H1 (cell line): ENCODE measurements around the gene UBE2E1. TPM values are rescaled to one million over a fixed set of nuclear protein-coding genes. Genes with fewer than 3 reads are reported as not detected.

ENCODE experiments used
- CTCF ChIA-PET: fragments of 300-600 bp; sonication (Branson Sonifier 250); formaldehyde crosslinking; loops from one replicate; lab custom pipeline; 2021; ENCODE audit not compliant: partially characterized antibody; lab: Charles Lee
- POLR2A ChIA-PET: fragments of 300-600 bp; sonication (Branson Sonifier 250); formaldehyde crosslinking; loops from one replicate; lab custom pipeline; 2021; ENCODE audit warnings: inconsistent platforms; ENCODE audit not compliant: partially characterized antibody; lab: Charles Lee
- DNase-seq, 2 experiments: peaks; one replicate each; pipeline versions ENCODE4 v3.0.0 to v3.0.0-alpha.2; 2010 to 2022; ENCODE audit warnings: low spot score in 2 of 2, low read depth in 1 of 2, mixed read lengths in 1 of 2
- FAIRE-seq: peaks from 2 replicates; lab custom pipeline; 2011; peaks lifted over from hg19 to GRCh38; lab: Jason Lieb, UNC
- H2AFZ ChIP-seq: 2 replicates; pipeline ENCODE4 v1.8.1; 2012; ENCODE audit warnings: low read length, inconsistent platforms
- H2AK5ac ChIP-seq: 2 replicates; pipeline ENCODE4 v1.6.1; 2013; ENCODE audit warnings: low read depth, low read length
- H2BK120ac ChIP-seq: replicated peaks from 2 replicates; pipeline ENCODE3; 2013; ENCODE audit warnings: low read depth, low read length, inconsistent platforms
- H2BK12ac ChIP-seq: 2 replicates; pipeline ENCODE4 v1.6.1; 2013; ENCODE audit warnings: low read depth, low read length
- H2BK15ac ChIP-seq: 2 replicates; pipeline ENCODE4 v1.6.1; 2013; ENCODE audit warnings: low read length
- H2BK20ac ChIP-seq: 2 replicates; pipeline ENCODE4 v1.6.1; 2013; ENCODE audit warnings: low read length
- H2BK5ac ChIP-seq: 2 replicates; pipeline ENCODE4 v1.6.1; 2013; ENCODE audit warnings: low read depth, low read length
- H3K14ac ChIP-seq: 2 replicates; pipeline ENCODE4 v1.6.1; 2013; ENCODE audit warnings: inconsistent platforms; ENCODE audit not compliant: insufficient read length
- H3K18ac ChIP-seq: 2 replicates; pipeline ENCODE4 v1.6.1; 2013; ENCODE audit warnings: low read length; ENCODE audit errors: extremely low read depth
- H3K23ac ChIP-seq: 2 replicates; pipeline ENCODE4 v1.6.1; 2013; ENCODE audit warnings: inconsistent platforms; ENCODE audit not compliant: insufficient read length
- H3K23me2 ChIP-seq: 2 replicates; pipeline ENCODE4 v1.6.1; 2013; ENCODE audit warnings: low read depth, low read length
- H3K27ac ChIP-seq: 2 replicates; pipeline ENCODE4 v1.6.1; 2011; ENCODE audit warnings: low read depth, low read length, inconsistent platforms
- H3K27me3 ChIP-seq, 4 experiments: replicated peaks in 1 of 4; 1 replicate in 1 of 4; 2 replicates in 3 of 4; pipeline versions ENCODE4 v1.6.1 to v1.8.1; 2011 to 2013; ENCODE audit warnings: low read length in 3 of 4, mild to moderate bottlenecking in 3 of 4, inconsistent platforms in 2 of 4, mixed read lengths in 2 of 4, moderate library complexity in 1 of 4; ENCODE audit not compliant: control insufficient read depth in 3 of 4, insufficient read depth in 3 of 4; ENCODE audit errors: extremely low read depth in 1 of 4
- H3K36me3 ChIP-seq, 4 experiments: 2 replicates each; pipeline versions ENCODE4 v1.6.1 to v1.8.1; 2011 to 2013; ENCODE audit warnings: mild to moderate bottlenecking in 4 of 4, low read length in 3 of 4, moderate library complexity in 2 of 4, control low read depth in 1 of 4, inconsistent platforms in 1 of 4; ENCODE audit not compliant: insufficient read depth in 4 of 4, control insufficient read depth in 2 of 4
- H3K4ac ChIP-seq: replicated peaks from 2 replicates; pipeline ENCODE3; 2013; ENCODE audit warnings: low read length, low read depth, mixed read lengths, inconsistent platforms; ENCODE audit not compliant: insufficient read length
- H3K4me1 ChIP-seq, 4 experiments: replicated peaks in 1 of 4; 1 replicate in 1 of 4; 2 replicates in 3 of 4; pipeline versions ENCODE4 v1.6.1 to v1.8.1; 2011 to 2013; ENCODE audit warnings: low read length in 3 of 4, inconsistent platforms in 2 of 4, mixed read lengths in 1 of 4; ENCODE audit not compliant: insufficient read depth in 4 of 4, control insufficient read depth in 3 of 4
- H3K4me2 ChIP-seq, 2 experiments: 2 replicates each; pipeline versions ENCODE4 v1.6.1 to v1.8.1; 2011 to 2013; ENCODE audit warnings: low read depth in 2 of 2, low read length in 2 of 2, control low read depth in 1 of 2, inconsistent platforms in 1 of 2, mild to moderate bottlenecking in 1 of 2; ENCODE audit not compliant: insufficient read depth in 1 of 2
- H3K4me3 ChIP-seq, 4 experiments: fragments of 200-600, 300-600 bp in 1 of 4; sonication (generic), shearing (Covaris generic), sonication (Bioruptor Twin) in 1 of 4; 2 replicates each; pipeline versions ENCODE4 v1.5.1 to v1.8.1; 2011 to 2016; ENCODE audit warnings: low read length in 4 of 4, low read depth in 3 of 4, control low read depth in 2 of 4, inconsistent platforms in 2 of 4, mild to moderate bottlenecking in 2 of 4, mixed read lengths in 1 of 4, moderate library complexity in 1 of 4; ENCODE audit not compliant: insufficient read depth in 2 of 4; ENCODE audit errors: extremely low read depth in 1 of 4
- H3K56ac ChIP-seq: replicated peaks from 2 replicates; pipeline ENCODE3; 2013; ENCODE audit warnings: low read depth, mild to moderate bottlenecking, mixed read lengths, low read length, inconsistent platforms; ENCODE audit not compliant: insufficient read length
- H3K79me1 ChIP-seq: 2 replicates; pipeline ENCODE4 v1.6.1; 2013; ENCODE audit warnings: low read depth, low read length, control low read depth
- H3K79me2 ChIP-seq, 2 experiments: 2 replicates each; pipeline versions ENCODE4 v1.6.1 to v1.8.1; 2012 to 2013; ENCODE audit warnings: low read length in 2 of 2, mild to moderate bottlenecking in 2 of 2, inconsistent platforms in 1 of 2; ENCODE audit not compliant: insufficient read depth in 2 of 2, control insufficient read depth in 1 of 2
- H3K9ac ChIP-seq, 4 experiments: replicated peaks in 1 of 4; 1 replicate in 1 of 4; 2 replicates in 3 of 4; pipeline versions ENCODE4 v1.6.1 to v1.8.1; 2011 to 2013; ENCODE audit warnings: low read depth in 3 of 4, low read length in 3 of 4, control low read depth in 2 of 4, mild to moderate bottlenecking in 2 of 4, moderate library complexity in 2 of 4, inconsistent platforms in 1 of 4; ENCODE audit errors: extremely low read depth in 1 of 4
- H3K9me3 ChIP-seq, 2 experiments: 2 replicates each; pipeline versions ENCODE4 v1.6.1 to v1.8.1; 2012 to 2013; ENCODE audit warnings: mild to moderate bottlenecking in 2 of 2, moderate library complexity in 2 of 2, control low read depth in 1 of 2, inconsistent platforms in 1 of 2, low read depth in 1 of 2, low read length in 1 of 2, mixed read lengths in 1 of 2; ENCODE audit not compliant: insufficient read depth in 2 of 2
- H4K20me1 ChIP-seq, 2 experiments: replicated peaks in 1 of 2; 2 replicates each; pipeline versions ENCODE3 to v1.8.1; 2011 to 2013; ENCODE audit warnings: inconsistent platforms in 2 of 2, low read length in 2 of 2, mild to moderate bottlenecking in 1 of 2; ENCODE audit not compliant: insufficient read depth in 2 of 2, control insufficient read depth in 1 of 2
- H4K5ac ChIP-seq: 2 replicates; pipeline ENCODE4 v1.6.1; 2013; ENCODE audit warnings: low read length, low read depth, mixed read lengths, inconsistent platforms; ENCODE audit not compliant: insufficient read length
- H4K8ac ChIP-seq: 2 replicates; pipeline ENCODE4 v1.8.0; 2013; ENCODE audit warnings: mild to moderate bottlenecking, moderate library complexity, low read length, inconsistent platforms; ENCODE audit not compliant: insufficient read depth; ENCODE audit errors: extremely low read depth
- H4K91ac ChIP-seq: replicated peaks from 2 replicates; pipeline ENCODE3; 2013; ENCODE audit warnings: low read length, mixed read lengths, inconsistent platforms; ENCODE audit not compliant: insufficient read length
- CBX5 ChIP-seq: fragments of 300-800, 300-1000 bp; sonication (generic); IDR thresholded peaks from 2 replicates; pipeline ENCODE4 v1.7.1; 2016; ENCODE audit warnings: antibody characterized with exemption, low read length, low read depth
- E2F6 ChIP-seq: IDR thresholded peaks from 2 replicates; pipeline ENCODE4 v1.6.1; 2012; ENCODE audit warnings: inconsistent platforms
- JUN ChIP-seq: IDR thresholded peaks from 2 replicates; pipeline ENCODE4 v1.6.1; 2011; ENCODE audit warnings: low read depth, mild to moderate bottlenecking, improper control_type of control experiment, low read length
- RFX5 ChIP-seq: IDR thresholded peaks from 2 replicates; pipeline ENCODE4 v1.6.1; 2011; ENCODE audit warnings: low read depth, low read length, improper control_type of control experiment, borderline replicate concordance
- SRF ChIP-seq: IDR thresholded peaks from 2 replicates; pipeline ENCODE4 v1.6.1; 2011; ENCODE audit warnings: mild to moderate bottlenecking, low read depth, low read length, moderate library complexity
- WGBS, 2 experiments: shearing (Covaris generic) in 1 of 2; methylation state at CpG; one replicate each; pipeline versions ENCODE4 v1.1.6 to v1.1.7; 2013 to 2015; ENCODE audit warnings: low lambda C conversion rate in 2 of 2, mixed read lengths in 2 of 2, inconsistent platforms in 1 of 2, low coverage in 1 of 2, missing lambda C conversion rate in 1 of 2; ENCODE audit not compliant: insufficient replicate concordance in 2 of 2, insufficient coverage in 1 of 2, insufficient read length in 1 of 2; ENCODE audit errors: extremely low coverage in 1 of 2, missing lambda C conversion rate in 1 of 2; 5-methylcytosine and 5-hydroxymethylcytosine counted together
- polyA plus RNA-seq, 7 experiments: library from polyadenylated mRNA; depleted of rRNA in 3 of 7; stranded (reverse) in 5 of 7; unstranded in 2 of 7; fragments of >200 nt in 5 of 7; fragments of 200-250 nt in 2 of 7; gene quantifications; 1 replicate in 5 of 7; 2 replicates in 1 of 7; 4 replicates in 1 of 7; pipeline versions ENCODE4 v1.2.1 to v1.2.3, GENCODE V29; 2011 to 2013; ENCODE audit warnings: missing spikeins in 2 of 7, mixed read lengths in 2 of 7
- total RNA-seq: library from RNA; stranded (reverse); fragmentation: NEBNext Ultra II Directional; extraction: Animal tissue kit (Norgen Biotek cat#: 25700); gene quantifications from 2 replicates; pipeline ENCODE4 v1.2.1, GENCODE V29; 2021

UBE2E1 gene
- total and polyA plus RNA-seq, 2 of the 8 experiments (the other 6 are each of a cell fraction or from before 2014, with no cell fraction given) = 109 to 141 TPM

- H3K4me1 ChIP-seq = peaks cover 0 to 19% (median 14%) of the 10 kb centered on the region in 4 experiments; a peak in 5 of 7 replicates
- 80% methylated on average over 7 of the region's 7 CpGs; no CpG with 5 or more reads in 1 of the 2 experiments for WGBS, 2 experiments
- CTCF ChIA-PET = no interaction called here
- no peak overlapping the region for H3K4me2 ChIP-seq
- H3K4ac ChIP-seq = no peak overlapping the region
- peaks cover 0 to 20% (median 0%) of the 10 kb centered on the region in 4 experiments; a peak in 2 of 8 replicates for H3K36me3 ChIP-seq
- H3K14ac ChIP-seq = no peak overlapping the region
- H4K8ac ChIP-seq = no peak overlapping the region
- H4K91ac ChIP-seq = no peak overlapping the region
- H3K56ac ChIP-seq = no peak overlapping the region
- peaks cover 0 to 1% (median 0%) of the 10 kb centered on the region in 4 experiments; a peak in 1 of 7 replicates for H3K27me3 ChIP-seq
- no peak overlapping the region for H4K5ac ChIP-seq
- no peak overlapping the region for H2BK120ac ChIP-seq
- no peak overlapping the region for H2BK5ac ChIP-seq
- FAIRE-seq (no peak), DNase-seq (no peak)
- no peak overlapping the region for H2BK15ac ChIP-seq
- peaks cover 10 to 25% of the 10 kb centered on the region in 2 experiments for H4K20me1 ChIP-seq
- no peak overlapping the region for H3K27ac ChIP-seq
- no peaks in the 10 kb centered on the region; the same call in 1 of the 2 replicates for H3K23me2 ChIP-seq
- H3K4me3 ChIP-seq = no peak overlapping the region
- TF ChIP-seq SRF (no peak), RFX5 (no peak), JUN (no peak), E2F6 (no peak), CBX5 (no peak)
- H3K9me3 ChIP-seq = no peaks in the 10 kb centered on the region
- no peak overlapping the region for H2AK5ac ChIP-seq
- no peak overlapping the region for H2AFZ ChIP-seq
- H2BK12ac ChIP-seq = no peak overlapping the region
- POLR2A ChIA-PET = interaction anchor here (1.6 to 2.2 kb wide), 2 partner anchors 12 to 94 kb away, joined by 3 to 7 read pairs; partner anchors contain the start of genes NKIRAS1 and RPL15
- no peak overlapping the region for H2BK20ac ChIP-seq
- H3K9ac ChIP-seq = no peak overlapping the region
- peaks cover 11 to 97% of the 10 kb centered on the region in 2 experiments for H3K79me2 ChIP-seq
- H3K23ac ChIP-seq = no peak overlapping the region
- H3K18ac ChIP-seq = no peak overlapping the region
- H3K79me1 ChIP-seq = peaks cover 9% of the 10 kb centered on the region; the same call in 1 of the 2 replicates
These were observed 16.8 kb downstream of the UBE2E1 start for GRCh38 chr3:23822559-23822958.
